Ascending aorta (tissue), 2 donors: ENCODE data around the gene FLCN. TPM values are rescaled to one million over a fixed set of nuclear protein-coding genes. Genes with fewer than 3 reads are reported as not detected.
A peak's percentile ranks its signal among the peaks of the same experiment; 100 is the strongest.
"Not testable (repeated sequence)": the region's sequence is repeated elsewhere in the genome, so short reads cannot be mapped to it uniquely, and the experiment has no call there.

Source experiments
- DNase-seq, 2 donors: peaks; one replicate each; pipeline ENCODE4 v3.0.0-alpha.2; 2019; ENCODE audit warnings: low spot score in 2 of 2
- H3K27ac ChIP-seq, 2 donors: fragments of 200-600 bp; sonication (generic); one replicate each; pipeline ENCODE4 v1.5.1; 2016 to 2017; ENCODE audit warnings: mild to moderate bottlenecking in 1 of 2
- H3K27me3 ChIP-seq: fragments of 200-600 bp; sonication (generic); one replicate; pipeline ENCODE4 v1.5.1; 2017
- H3K36me3 ChIP-seq, 2 donors: fragments of 200-600 bp; sonication (generic); one replicate each; pipeline ENCODE4 v1.5.1; 2016
- H3K4me1 ChIP-seq, 2 donors: fragments of 200-600 bp; sonication (generic); one replicate each; pipeline ENCODE4 v1.5.1; 2016 to 2017; ENCODE audit warnings: mild to moderate bottlenecking in 1 of 2
- H3K4me3 ChIP-seq, 2 donors: fragments of 200-600 bp; sonication (generic); one replicate each; pipeline ENCODE4 v1.5.1; 2016 to 2017; ENCODE audit warnings: mild to moderate bottlenecking in 1 of 2
- H3K9me3 ChIP-seq, 2 donors: fragments of 200-600 bp; sonication (generic); one replicate each; pipeline ENCODE4 v1.5.1; 2016
- CTCF ChIP-seq, 3 experiments: fragments of 200-600 bp in 2 of 3; fragments of 450-650 bp in 1 of 3; sonication (generic) in 2 of 3; IDR thresholded peaks; one replicate each; pipeline ENCODE4 v1.5.1; 2016 to 2019; ENCODE audit warnings: antibody characterized with exemption in 3 of 3, mild to moderate bottlenecking in 1 of 3, moderate library complexity in 1 of 3
- intact Hi-C: fragments of 100-400 bp; cut with DNase I; formaldehyde crosslinking; loops from one replicate; pipeline ENCODE4 v1.15.1; 2023
- total RNA-seq: library from RNA; depleted of rRNA; stranded (reverse); fragments of >200 nt; gene quantifications from one replicate; pipeline ENCODE4 v1.1.0, GENCODE V29; 2016

The FLCN gene
- total RNA-seq, 1 donor from 2014 or later = 48.6 TPM

GRCh38 chr17:17198281-17198680 is 38.7 kb downstream of the FLCN start:
- Histone ChIP-seq H3K4me1 (peaks cover 0 to 3% of the 10 kb centered on the region in 2 donors), H3K36me3 (peaks cover 0 to 4% of the 10 kb centered on the region in 2 donors), H3K27ac (no peak overlapping the region), H3K27me3 (no peaks in the 10 kb centered on the region), H3K9me3 (no peaks in the 10 kb centered on the region), H3K4me3 (no peak overlapping the region)
- intact Hi-C loops = no loop called here
- no peak for TF ChIP-seq CTCF (IDR thresholded peaks at IDR 0.05)
- DNase-seq = no peak

- Histone ChIP-seq H3K36me3 (no peaks in the 10 kb centered on the region), H3K9me3 (no peaks in the 10 kb centered on the region), H3K4me1 (peaks cover 0 to 4% of the 10 kb centered on the region in 2 donors), H3K27me3 (no peaks in the 10 kb centered on the region), H3K27ac (no peak overlapping the region), H3K4me3 (no peak overlapping the region)
- TF ChIP-seq CTCF (IDR thresholded peaks at IDR 0.05) = no peak
- intact Hi-C loops = no loop called here
- DNase-seq = no peak
These were observed 40.2 kb downstream of the FLCN start for GRCh38 chr17:17196776-17197175.

GRCh38 chr17:17195466-17195865 is 41.5 kb downstream of the FLCN start:
- peaks cover 2 to 16% of the 10 kb centered on the region in 2 donors for H3K4me1 ChIP-seq
- DNase-seq, H3K27me3 ChIP-seq, H3K27ac ChIP-seq, H3K9me3 ChIP-seq, H3K4me3 ChIP-seq, intact Hi-C loops, H3K36me3 ChIP-seq: not testable (repeated sequence)

GRCh38 chr17:17191961-17192381 is 45.0 kb downstream of the FLCN start:
- H3K4me1 ChIP-seq = peaks cover 7 to 23% of the 10 kb centered on the region in 2 donors
- intact Hi-C loops = loop anchor here (1.0 kb wide), 1 partner anchor 45 kb away; the partner anchor contains the start of gene FLCN
- H3K36me3 ChIP-seq = peaks cover 4 to 18% of the 10 kb centered on the region in 2 donors
- H3K27me3 ChIP-seq = no peaks in the 10 kb centered on the region
- no peak for TF ChIP-seq CTCF (IDR thresholded peaks at IDR 0.05)
- no peaks in the 10 kb centered on the region for H3K9me3 ChIP-seq
- H3K4me3 ChIP-seq = no peak overlapping the region
- H3K27ac ChIP-seq = peak overlapping the region; percentile 61 to 70
- DNase-seq = no peak

- Histone ChIP-seq H3K4me1 (peaks cover 7 to 23% of the 10 kb centered on the region in 2 donors), H3K27me3 (no peaks in the 10 kb centered on the region), H3K36me3 (peaks cover 5 to 22% of the 10 kb centered on the region in 2 donors), H3K4me3 (no peak overlapping the region), H3K9me3 (no peaks in the 10 kb centered on the region), H3K27ac (peak overlapping the region; percentile 61 to 70)
- intact Hi-C loops = loop anchor here (1.0 kb wide), 1 partner anchor 46 kb away; the partner anchor contains the start of gene FLCN
- no peak for TF ChIP-seq CTCF (IDR thresholded peaks at IDR 0.05)
- peak in 1 of 2 donors; percentile 84 for DNase-seq
These were observed 45.6 kb downstream of the FLCN start for GRCh38 chr17:17191346-17191792.

GRCh38 chr17:17190188-17190587 is 46.8 kb downstream of the FLCN start:
- Histone ChIP-seq H3K36me3 (peaks cover 9 to 27% of the 10 kb centered on the region in 2 donors), H3K9me3 (no peaks in the 10 kb centered on the region), H3K27ac (peak overlapping the region; percentile 61 to 70), H3K4me1 (peaks cover 7 to 23% of the 10 kb centered on the region in 2 donors), H3K4me3 (no peak overlapping the region), H3K27me3 (no peaks in the 10 kb centered on the region)
- intact Hi-C loops = loop anchor here (1.0 kb wide), 1 partner anchor 14 kb away; no protein-coding TSS in a partner anchor
- DNase-seq = no peak
- TF ChIP-seq CTCF (IDR thresholded peaks at IDR 0.05) = no peak
